Measurements from ENCODE around the gene CPM.
"Not testable (repeated sequence)": the region's sequence is repeated elsewhere in the genome, so short reads cannot be mapped to it uniquely, and the experiment has no call there.

Gene CPM

DNA sequence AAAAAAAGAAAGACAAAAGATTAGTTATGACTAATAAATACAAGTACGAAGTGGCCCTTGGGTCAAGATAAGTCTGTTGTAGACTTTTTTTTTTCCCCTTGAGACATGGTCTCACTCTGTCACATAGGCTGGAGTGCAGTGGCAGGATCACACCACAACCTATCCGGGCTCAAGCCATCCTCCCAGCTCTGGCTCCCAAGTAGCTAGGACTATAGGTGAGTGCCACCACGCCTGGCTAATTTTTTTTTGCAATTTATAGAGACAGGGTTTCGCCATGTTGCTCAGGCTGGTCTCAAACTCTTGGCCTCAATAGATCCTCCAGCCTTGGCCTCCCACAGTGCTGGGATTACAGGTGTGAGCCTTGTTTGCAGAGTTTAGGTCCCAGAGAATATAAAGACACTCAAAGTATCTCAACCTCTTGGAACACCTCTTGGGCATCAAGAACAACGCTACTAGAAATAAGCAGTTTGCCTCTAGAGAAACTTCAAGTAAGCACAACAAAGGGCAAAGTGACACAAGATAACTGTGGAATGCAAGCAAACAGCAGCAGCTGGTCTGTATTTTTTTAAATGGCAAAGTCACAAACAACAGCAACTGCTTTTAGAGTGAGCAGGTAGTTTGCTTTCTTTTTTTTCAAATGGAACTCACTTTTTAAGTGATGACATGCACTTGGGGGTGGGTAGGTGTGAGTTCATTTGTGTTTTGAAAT, 128.9 kb downstream of the CPM start:
- DNase-seq: no peak

- not testable (repeated sequence) for DNase-seq
Observed at GRCh38 chr12:68802911-68803651, 129.9 kb downstream of the CPM start.

DNA sequence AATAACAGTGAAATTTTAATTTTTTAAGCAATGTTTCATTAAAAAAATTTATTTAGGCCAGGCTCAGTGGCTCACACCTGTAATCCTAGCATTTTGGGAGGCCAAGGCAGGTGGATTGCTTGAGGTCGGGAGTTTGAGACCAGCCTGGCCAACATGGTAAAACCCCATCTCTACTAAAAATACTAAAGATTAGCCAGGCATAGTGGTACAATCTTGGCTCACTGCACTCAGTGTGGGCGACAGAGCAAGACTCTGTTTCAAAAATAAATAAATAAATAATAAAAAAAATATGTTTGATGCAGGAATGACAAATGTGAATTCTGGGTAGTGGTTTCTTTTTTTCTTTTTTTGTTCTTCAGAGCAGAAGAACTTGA, 130.6 kb downstream of the CPM start:
- DNase-seq: not testable (repeated sequence)

All from NCI-H2029 treated with DMSO at 0.1 percent for 48 hours (cell line).